Measurements from ENCODE around the gene CIP2A. TPM values are rescaled to one million over a fixed set of nuclear protein-coding genes. Genes with fewer than 3 reads are reported as not detected.

Gene CIP2A
- polyA plus RNA-seq, 1 donor from 2014 or later, result 29.3 TPM

- Histone ChIP-seq H3F3A (ENCODE audit: insufficient read depth, low read length, poor library complexity, severe bottlenecking) (no peaks in the 10 kb centered on the region), H3K9me2 (ENCODE audit: insufficient read depth, low read length) (no peaks in the 10 kb centered on the region), H3K36me3 (ENCODE audit: insufficient read depth, low read length) (no peaks in the 10 kb centered on the region), H3K4me2 (ENCODE audit: low read length) (no peak overlapping the region), H3K27ac (ENCODE audit: low read length) (no peak overlapping the region), H3K9me3 (ENCODE audit: low read length) (no peaks in the 10 kb centered on the region), H3K79me2 (replicated peaks; ENCODE audit: insufficient read depth, low read length) (no peaks in the 10 kb centered on the region), H3K27me3 (ENCODE audit: insufficient read depth, low read depth, low read length) (no peaks in the 10 kb centered on the region), H3K4me3 (ENCODE audit: low read length) (no peak overlapping the region), H4K20me1 (ENCODE audit: insufficient read depth) (no peaks in the 10 kb centered on the region), H3K9ac (ENCODE audit: low read length) (no peak overlapping the region), H2AFZ (ENCODE audit: low read depth, low read length) (no peak overlapping the region)
- TF ChIP-seq MXI1 (conservative IDR thresholded peaks at IDR 0.05; ENCODE audit: poor library complexity, severe bottlenecking) (no peak), SMC3 (conservative IDR thresholded peaks at IDR 0.05; ENCODE audit: poor library complexity) (no peak), POLR2AphosphoS5 (IDR thresholded peaks at IDR 0.05) (no peak), RAD21 (conservative IDR thresholded peaks at IDR 0.05) (no peak), CTCF (IDR thresholded peaks at IDR 0.05; ENCODE audit: poor library complexity, severe bottlenecking) (no peak)
Measured at GRCh38 chr3:108512671-108513070, 76.6 kb downstream of the CIP2A start.

DNA sequence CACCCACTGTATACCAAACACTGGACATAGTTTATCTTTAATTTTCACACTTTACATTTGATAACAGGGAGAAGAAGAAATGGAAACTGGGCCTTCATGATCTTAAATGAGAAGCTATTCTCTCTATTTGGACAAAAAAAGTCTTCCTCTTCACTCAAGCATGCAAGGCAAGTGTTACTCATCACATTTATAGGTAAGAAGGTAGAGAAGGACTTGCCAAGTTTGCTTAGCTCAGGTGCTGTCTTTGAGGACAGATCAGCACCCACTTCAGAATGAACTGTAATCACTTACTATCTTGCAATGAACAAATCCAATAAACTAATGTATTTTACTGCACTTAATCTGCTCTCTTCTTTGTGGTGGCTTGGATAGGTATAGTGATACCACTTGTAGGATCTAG lies 77.7 kb downstream of the CIP2A start:
- H3K27ac ChIP-seq (ENCODE audit: low read length), result no peak overlapping the region
- H3K4me2 ChIP-seq (ENCODE audit: low read length), result no peak overlapping the region
- no peaks in the 10 kb centered on the region for H3K27me3 ChIP-seq (ENCODE audit: insufficient read depth, low read depth, low read length)
- H4K20me1 ChIP-seq (ENCODE audit: insufficient read depth), result no peaks in the 10 kb centered on the region
- H3K4me3 ChIP-seq (ENCODE audit: low read length), result no peak overlapping the region
- no peak overlapping the region for H2AFZ ChIP-seq (ENCODE audit: low read depth, low read length)
- no peaks in the 10 kb centered on the region for H3K9me2 ChIP-seq (ENCODE audit: insufficient read depth, low read length)
- H3K9me3 ChIP-seq (ENCODE audit: low read length), result no peaks in the 10 kb centered on the region
- no peak for TF ChIP-seq CTCF (IDR thresholded peaks at IDR 0.05; ENCODE audit: poor library complexity, severe bottlenecking)
- no peak for TF ChIP-seq MXI1 (conservative IDR thresholded peaks at IDR 0.05; ENCODE audit: poor library complexity, severe bottlenecking)
- TF ChIP-seq, protein P1, sequence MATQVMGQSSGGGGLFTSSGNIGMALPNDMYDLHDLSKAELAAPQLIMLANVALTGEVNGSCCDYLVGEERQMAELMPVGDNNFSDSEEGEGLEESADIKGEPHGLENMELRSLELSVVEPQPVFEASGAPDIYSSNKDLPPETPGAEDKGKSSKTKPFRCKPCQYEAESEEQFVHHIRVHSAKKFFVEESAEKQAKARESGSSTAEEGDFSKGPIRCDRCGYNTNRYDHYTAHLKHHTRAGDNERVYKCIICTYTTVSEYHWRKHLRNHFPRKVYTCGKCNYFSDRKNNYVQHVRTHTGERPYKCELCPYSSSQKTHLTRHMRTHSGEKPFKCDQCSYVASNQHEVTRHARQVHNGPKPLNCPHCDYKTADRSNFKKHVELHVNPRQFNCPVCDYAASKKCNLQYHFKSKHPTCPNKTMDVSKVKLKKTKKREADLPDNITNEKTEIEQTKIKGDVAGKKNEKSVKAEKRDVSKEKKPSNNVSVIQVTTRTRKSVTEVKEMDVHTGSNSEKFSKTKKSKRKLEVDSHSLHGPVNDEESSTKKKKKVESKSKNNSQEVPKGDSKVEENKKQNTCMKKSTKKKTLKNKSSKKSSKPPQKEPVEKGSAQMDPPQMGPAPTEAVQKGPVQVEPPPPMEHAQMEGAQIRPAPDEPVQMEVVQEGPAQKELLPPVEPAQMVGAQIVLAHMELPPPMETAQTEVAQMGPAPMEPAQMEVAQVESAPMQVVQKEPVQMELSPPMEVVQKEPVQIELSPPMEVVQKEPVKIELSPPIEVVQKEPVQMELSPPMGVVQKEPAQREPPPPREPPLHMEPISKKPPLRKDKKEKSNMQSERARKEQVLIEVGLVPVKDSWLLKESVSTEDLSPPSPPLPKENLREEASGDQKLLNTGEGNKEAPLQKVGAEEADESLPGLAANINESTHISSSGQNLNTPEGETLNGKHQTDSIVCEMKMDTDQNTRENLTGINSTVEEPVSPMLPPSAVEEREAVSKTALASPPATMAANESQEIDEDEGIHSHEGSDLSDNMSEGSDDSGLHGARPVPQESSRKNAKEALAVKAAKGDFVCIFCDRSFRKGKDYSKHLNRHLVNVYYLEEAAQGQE (IDR thresholded peaks at IDR 0.05; ENCODE audit: borderline replicate concordance), result no peak
- no peak for TF ChIP-seq POLR2AphosphoS5 (IDR thresholded peaks at IDR 0.05)
- no peak for TF ChIP-seq EZH2 (IDR thresholded peaks at IDR 0.05; ENCODE audit: borderline replicate concordance, insufficient read depth, low read length, poor library complexity, severe bottlenecking)
- TF ChIP-seq RAD21 (conservative IDR thresholded peaks at IDR 0.05), result no peak
- TF ChIP-seq SMC3 (conservative IDR thresholded peaks at IDR 0.05; ENCODE audit: poor library complexity), result no peak
- TF ChIP-seq EP300 (conservative IDR thresholded peaks at IDR 0.05; ENCODE audit: poor library complexity, severe bottlenecking), result no peak
- no peak for TF ChIP-seq TAF1 (IDR thresholded peaks at IDR 0.05; ENCODE audit: low read depth)
- H3K36me3 ChIP-seq (ENCODE audit: insufficient read depth, low read length), result no peaks in the 10 kb centered on the region
- no peak overlapping the region for H3K9ac ChIP-seq (ENCODE audit: low read length)
- H3F3A ChIP-seq (ENCODE audit: insufficient read depth, low read length, poor library complexity, severe bottlenecking), result no peaks in the 10 kb centered on the region
- no peaks in the 10 kb centered on the region for H3K79me2 ChIP-seq (replicated peaks; ENCODE audit: insufficient read depth, low read length)
